ENCODE data around the gene CCDC7. TPM values are rescaled to one million over a fixed set of nuclear protein-coding genes. Genes with fewer than 3 reads are reported as not detected.
"Not testable (repeated sequence)": the region's sequence is repeated elsewhere in the genome, so short reads cannot be mapped to it uniquely, and the experiment has no call there.

The CCDC7 gene
- total and polyA plus RNA-seq, 8 donors, result 1.0 to 27.2 (median 5.3) TPM

GRCh38 chr10:32746869-32747268 lies 300.9 kb downstream of the CCDC7 start:
- TF ChIP-seq POLR2A (IDR thresholded peaks at IDR 0.05), result no peak
- no peak for TF ChIP-seq POLR2AphosphoS5 (IDR thresholded peaks at IDR 0.05)
- no peak for TF ChIP-seq EP300 (IDR thresholded peaks at IDR 0.05)
- TF ChIP-seq CTCF (IDR thresholded peaks at IDR 0.05), result no peak
- Histone ChIP-seq H3K27ac (no peak overlapping the region), H3K36me3 (peaks cover 0 to 19% (median 13%) of the 10 kb centered on the region in 4 donors), H3K4me1 (no peaks in the 10 kb centered on the region), H3K9me3 (peaks cover 0 to 12% (median 5%) of the 10 kb centered on the region in 4 donors), H3K4me3 (no peak overlapping the region), H3K27me3 (no peaks in the 10 kb centered on the region)
- WGBS, 5 donors, result 88 to 97% (median 93%) methylated on average over 3 of the region's 3 CpGs
- no peak for DNase-seq
- intact Hi-C loops (cut with DNase I; ENCODE audit: low total_unique reads), result no loop called here

GRCh38 chr10:32751582-32751981 lies 305.6 kb downstream of the CCDC7 start:
- no peak for DNase-seq
- H3K4me3 ChIP-seq, result no peak overlapping the region
- H3K4me1 ChIP-seq, result no peaks in the 10 kb centered on the region
- 67 to 89% (median 68%) methylated on average over 4 of the region's 4 CpGs for WGBS, 5 donors
- peaks cover 0 to 35% (median 19%) of the 10 kb centered on the region in 4 donors for H3K9me3 ChIP-seq
- no peak overlapping the region for H3K27ac ChIP-seq
- TF ChIP-seq EP300 (IDR thresholded peaks at IDR 0.05) (no peak), POLR2AphosphoS5 (IDR thresholded peaks at IDR 0.05) (no peak), CTCF (IDR thresholded peaks at IDR 0.05) (no peak), POLR2A (IDR thresholded peaks at IDR 0.05) (no peak)
- H3K36me3 ChIP-seq, result peaks cover 0 to 11% (median 5%) of the 10 kb centered on the region in 4 donors
- intact Hi-C loops (cut with DNase I; ENCODE audit: low total_unique reads), result no loop called here
- H3K27me3 ChIP-seq, result no peaks in the 10 kb centered on the region

GRCh38 chr10:32754900-32755299 lies 309.0 kb downstream of the CCDC7 start:
- H3K4me1 ChIP-seq; intact Hi-C loops (cut with DNase I; ENCODE audit: low total_unique reads); DNase-seq; H3K4me3 ChIP-seq; H3K27ac ChIP-seq; H3K36me3 ChIP-seq; H3K27me3 ChIP-seq: not testable (repeated sequence)
- H3K9me3 ChIP-seq, result peaks cover 0 to 38% (median 22%) of the 10 kb centered on the region in 4 donors
- 63 to 87% (median 80%) methylated on average over 5 of the region's 5 CpGs for WGBS, 5 donors

- intact Hi-C loops (cut with DNase I; ENCODE audit: low total_unique reads), result no loop called here
- no peaks in the 10 kb centered on the region for H3K4me1 ChIP-seq
- no peak for DNase-seq
- no peaks in the 10 kb centered on the region for H3K36me3 ChIP-seq
- peaks cover 15 to 48% (median 34%) of the 10 kb centered on the region in 4 donors for H3K9me3 ChIP-seq
- H3K4me3 ChIP-seq, result no peak overlapping the region
- no peaks in the 10 kb centered on the region for H3K27me3 ChIP-seq
- TF ChIP-seq POLR2A (IDR thresholded peaks at IDR 0.05) (no peak), POLR2AphosphoS5 (IDR thresholded peaks at IDR 0.05) (no peak), CTCF (IDR thresholded peaks at IDR 0.05) (no peak), EP300 (IDR thresholded peaks at IDR 0.05) (no peak)
- H3K27ac ChIP-seq, result no peak overlapping the region
Observed at GRCh38 chr10:32771217-32771616, 325.3 kb downstream of the CCDC7 start.

- TF ChIP-seq POLR2A (IDR thresholded peaks at IDR 0.05), result no peak
- TF ChIP-seq CTCF (IDR thresholded peaks at IDR 0.05), result no peak
- no peak for TF ChIP-seq EP300 (IDR thresholded peaks at IDR 0.05)
- TF ChIP-seq POLR2AphosphoS5 (IDR thresholded peaks at IDR 0.05), result no peak
- DNase-seq, result no peak
- Histone ChIP-seq H3K36me3 (no peaks in the 10 kb centered on the region), H3K27ac (no peak overlapping the region), H3K4me1 (no peaks in the 10 kb centered on the region), H3K4me3 (no peak overlapping the region), H3K9me3 (peaks cover 13 to 40% (median 23%) of the 10 kb centered on the region in 4 donors), H3K27me3 (no peaks in the 10 kb centered on the region)
- intact Hi-C loops (cut with DNase I; ENCODE audit: low total_unique reads), result no loop called here
- 86 to 88% (median 88%) methylated on average over 1 of the region's 1 CpG for WGBS, 5 donors
Observed at GRCh38 chr10:32773105-32773504, 327.2 kb downstream of the CCDC7 start.
